Activated CD4-positive, alpha-beta T cell treated with anti-CD3 and anti-CD28 coated beads for 1 hour (primary cell): Measurements from ENCODE around the gene LHFPL6.

ENCODE experiments used
- DNase-seq: peaks from one replicate; pipeline ENCODE4 v3.0.0-alpha.2; 2020

The LHFPL6 gene

DNA sequence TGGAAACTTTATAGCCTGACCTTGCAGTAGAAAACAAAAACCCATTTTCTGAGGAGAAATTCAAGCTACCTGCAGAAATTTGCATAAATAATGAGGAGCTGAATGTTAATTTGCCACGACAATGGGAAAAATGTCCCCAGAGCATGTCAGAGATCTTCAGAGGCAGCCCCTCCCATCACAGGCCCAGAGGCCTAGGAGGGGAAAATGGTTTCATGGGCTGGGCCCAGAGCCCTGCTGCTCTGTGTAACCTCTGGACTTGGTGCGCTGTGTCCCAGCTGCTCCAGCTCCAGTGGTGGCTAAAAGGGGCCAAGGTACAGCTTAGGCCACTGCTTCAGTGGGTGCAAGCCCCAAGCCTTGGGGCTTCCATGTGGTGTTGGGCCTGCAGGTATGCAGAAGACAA lies 306.8 kb downstream of the LHFPL6 start:
- no peak for DNase-seq
